Measurements from ENCODE around the gene TMEM131L. TPM values are rescaled to one million over a fixed set of nuclear protein-coding genes. Genes with fewer than 3 reads are reported as not detected.
"Not testable (repeated sequence)": the region's sequence is repeated elsewhere in the genome, so short reads cannot be mapped to it uniquely, and the experiment has no call there.

TMEM131L gene
- total RNA-seq, 2 donors from 2014 or later, result 83.8 to 92.7 TPM

DNA sequence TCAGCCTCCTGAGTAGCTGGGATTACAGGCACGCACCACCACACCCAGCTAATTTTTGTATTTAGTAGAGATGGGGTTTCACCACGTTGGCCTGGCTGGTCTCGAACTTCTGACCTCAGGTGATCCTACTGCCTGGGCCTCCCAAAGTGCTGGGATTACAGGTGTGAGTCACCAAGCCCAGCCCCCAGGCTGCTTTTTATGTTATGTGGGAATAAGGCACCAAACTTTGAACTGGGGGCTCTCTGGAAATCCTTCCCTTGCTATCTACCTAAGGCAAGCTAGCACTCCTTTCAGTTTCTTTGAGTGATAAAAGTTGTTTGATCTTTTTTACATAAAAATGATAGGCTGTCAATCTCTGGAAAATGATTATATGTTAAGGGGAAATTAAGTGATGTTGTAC, 101.5 kb downstream of the TMEM131L start:
- Mint-ChIP-seq H3K4me1 (peaks cover 25% of the 10 kb centered on the region), H3K27ac (peak overlapping the region; percentile 27)
- not testable (repeated sequence) for H3K36me3 Mint-ChIP-seq (ENCODE audit: low read depth); ATAC-seq; H3K27me3 Mint-ChIP-seq; DNase-seq; H3K9me3 ChIP-seq (ENCODE audit: control insufficient read depth, low read length, poor library complexity, severe bottlenecking); H3K4me3 Mint-ChIP-seq

DNA sequence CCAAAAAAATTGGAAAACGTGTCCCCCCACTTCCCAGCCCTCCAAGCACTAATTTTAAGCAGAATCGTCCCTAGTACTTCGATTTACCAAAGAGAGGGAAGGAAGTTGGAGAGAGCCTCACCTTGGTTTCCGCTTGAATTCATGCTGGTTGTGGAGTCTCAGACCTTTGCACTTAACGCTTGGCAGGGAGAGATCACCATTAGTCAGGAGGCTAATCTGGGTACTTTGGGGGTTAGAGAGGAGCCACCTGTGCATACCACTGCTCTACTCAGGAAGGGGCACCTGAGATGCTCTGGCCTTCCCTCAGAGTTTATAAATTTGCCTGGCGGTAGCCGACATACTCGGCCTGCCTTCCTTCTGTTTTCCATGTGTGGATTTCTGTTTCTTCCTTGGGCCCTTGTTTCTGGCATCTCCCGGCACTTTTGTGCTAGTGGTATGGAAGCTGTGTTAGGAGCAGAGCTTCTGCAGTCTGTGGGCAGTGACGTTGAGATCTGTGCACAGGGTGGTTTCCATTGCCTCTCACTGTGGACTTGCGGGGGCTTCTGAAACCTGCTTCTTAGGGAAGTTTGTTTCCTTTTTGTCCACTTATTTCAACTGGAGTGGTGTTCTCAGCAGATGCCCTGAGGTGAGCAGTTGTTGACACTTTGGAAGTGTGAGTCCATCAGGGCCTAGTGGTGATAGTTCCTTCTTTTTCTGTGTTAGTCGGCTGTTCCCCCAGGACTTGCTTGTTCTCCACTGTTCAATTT, 104.2 kb downstream of the TMEM131L start:
- H3K27ac Mint-ChIP-seq, result peak overlapping the region; percentile 92
- ATAC-seq (no peak), DNase-seq (no peak)
- H3K36me3 Mint-ChIP-seq (ENCODE audit: low read depth), result peaks cover 3% of the 10 kb centered on the region
- H3K4me1 Mint-ChIP-seq, result peaks cover 35% of the 10 kb centered on the region
- H3K9me3 ChIP-seq (ENCODE audit: control insufficient read depth, low read length, poor library complexity, severe bottlenecking), result no peaks in the 10 kb centered on the region
- H3K27me3 Mint-ChIP-seq, result no peaks in the 10 kb centered on the region
- H3K4me3 Mint-ChIP-seq, result no peak overlapping the region

DNA sequence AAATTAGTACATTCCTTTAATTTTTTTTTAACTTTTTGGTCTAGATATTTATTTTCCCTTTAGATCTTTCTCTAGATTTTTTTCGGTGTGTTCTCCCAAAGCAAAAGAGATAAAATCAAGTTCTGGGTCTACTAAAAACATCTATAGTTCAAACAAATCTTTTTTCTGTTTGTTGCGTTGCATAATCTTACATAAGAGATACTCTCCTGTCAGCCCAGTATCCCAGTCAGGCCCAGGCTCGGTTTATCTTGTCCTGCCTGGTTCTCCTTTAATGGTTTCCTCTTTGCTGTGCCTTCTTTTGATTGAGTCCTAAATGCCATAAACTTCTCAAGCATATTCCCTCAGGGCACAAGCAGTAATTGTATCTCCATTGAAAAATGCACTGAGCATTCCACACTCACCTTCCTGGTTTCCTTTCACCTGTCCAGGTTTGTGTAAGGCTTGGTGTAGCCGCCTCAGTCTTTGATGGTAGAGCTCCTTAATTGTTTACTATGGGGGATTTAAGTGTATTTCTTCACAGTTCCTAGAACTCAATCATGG, 104.9 kb downstream of the TMEM131L start:
- DNase-seq, result no peak
- Mint-ChIP-seq H3K4me1 (peaks cover 37% of the 10 kb centered on the region), H3K4me3 (no peak overlapping the region), H3K27ac (peak overlapping the region; percentile 92), H3K27me3 (no peaks in the 10 kb centered on the region), H3K36me3 (ENCODE audit: low read depth) (peaks cover 3% of the 10 kb centered on the region)
- no peaks in the 10 kb centered on the region for H3K9me3 ChIP-seq (ENCODE audit: control insufficient read depth, low read length, poor library complexity, severe bottlenecking)
- ATAC-seq, result no peak

DNA sequence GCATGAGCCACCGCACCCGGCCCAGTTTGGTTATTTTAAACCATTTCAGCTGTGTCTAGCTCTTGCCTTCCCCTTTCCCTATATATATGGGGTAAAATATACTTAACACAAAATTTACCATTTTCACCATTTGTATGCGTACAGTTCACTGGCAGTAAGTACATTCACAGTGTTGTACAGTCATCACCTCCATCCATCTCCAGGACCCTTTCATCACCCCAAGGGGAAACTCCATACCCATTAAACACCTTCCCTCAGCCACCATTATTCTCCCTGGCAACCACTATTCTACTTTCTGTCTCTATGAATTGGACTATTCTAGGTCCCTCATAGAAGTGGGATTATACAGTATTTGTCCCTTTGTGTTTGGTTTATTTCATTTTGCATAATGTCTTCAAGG, 106.4 kb downstream of the TMEM131L start:
- H3K4me3 Mint-ChIP-seq, result no peak overlapping the region
- H3K27ac Mint-ChIP-seq, result peak overlapping the region; percentile 92
- H3K4me1 Mint-ChIP-seq, result peaks cover 47% of the 10 kb centered on the region

GRCh38 chr4:153573221-153573620, 107.1 kb downstream of the TMEM131L start:
- no peak overlapping the region for H3K4me3 Mint-ChIP-seq
- no peaks in the 10 kb centered on the region for H3K27me3 Mint-ChIP-seq
- H3K9me3 ChIP-seq (ENCODE audit: control insufficient read depth, low read length, poor library complexity, severe bottlenecking), result no peaks in the 10 kb centered on the region
- DNase-seq, result no peak
- peak overlapping the region; percentile 92 for H3K27ac Mint-ChIP-seq
- H3K4me1 Mint-ChIP-seq, result peaks cover 50% of the 10 kb centered on the region
- H3K36me3 Mint-ChIP-seq (ENCODE audit: low read depth), result peaks cover 8% of the 10 kb centered on the region
- ATAC-seq, result no peak

More for the DNA sequence above, 106.4 kb downstream of the TMEM131L start:
- Mint-ChIP-seq H3K36me3 (ENCODE audit: low read depth) (peaks cover 5% of the 10 kb centered on the region), H3K27me3 (no peaks in the 10 kb centered on the region)
- no peaks in the 10 kb centered on the region for H3K9me3 ChIP-seq (ENCODE audit: control insufficient read depth, low read length, poor library complexity, severe bottlenecking)
- DNase-seq, result no peak
- ATAC-seq, result no peak

GRCh38 chr4:153573881-153574802, 108.0 kb downstream of the TMEM131L start:
- peak overlapping the region; percentile 60 for H3K4me3 Mint-ChIP-seq
- peaks cover 47% of the 10 kb centered on the region for H3K4me1 Mint-ChIP-seq
- DNase-seq (peak; percentile 16 to 41 (median 30)), ATAC-seq (peak; percentile 92)
- H3K27me3 Mint-ChIP-seq, result no peaks in the 10 kb centered on the region
- H3K9me3 ChIP-seq (ENCODE audit: control insufficient read depth, low read length, poor library complexity, severe bottlenecking), result no peaks in the 10 kb centered on the region
- H3K27ac Mint-ChIP-seq, result peak overlapping the region; percentile 92
- H3K36me3 Mint-ChIP-seq (ENCODE audit: low read depth), result peaks cover 8% of the 10 kb centered on the region

DNA sequence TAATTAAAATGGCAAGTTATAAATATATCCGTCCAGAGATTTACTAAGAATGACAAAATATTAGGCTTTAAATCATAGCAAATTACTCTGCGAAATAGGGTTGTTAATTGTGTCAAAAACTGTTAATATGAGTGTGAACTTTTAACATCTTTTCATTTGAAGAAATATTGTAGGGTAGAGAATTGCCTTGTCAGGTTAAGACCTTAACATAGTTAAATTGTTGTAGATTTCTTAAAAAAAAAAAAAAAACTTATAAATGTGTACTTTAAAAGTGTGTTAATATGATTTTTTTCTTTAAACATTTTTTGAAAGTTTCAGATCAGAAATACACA, 110.2 kb downstream of the TMEM131L start:
- DNase-seq, result no peak
- no peak for ATAC-seq
- Mint-ChIP-seq H3K36me3 (ENCODE audit: low read depth) (peaks cover 8% of the 10 kb centered on the region), H3K4me3 (no peak overlapping the region), H3K27me3 (no peaks in the 10 kb centered on the region), H3K4me1 (peaks cover 46% of the 10 kb centered on the region), H3K27ac (peak overlapping the region; percentile 85)
- no peaks in the 10 kb centered on the region for H3K9me3 ChIP-seq (ENCODE audit: control insufficient read depth, low read length, poor library complexity, severe bottlenecking)

GRCh38 chr4:153577053-153577452, 110.9 kb downstream of the TMEM131L start:
- ATAC-seq, result no peak
- no peaks in the 10 kb centered on the region for H3K27me3 Mint-ChIP-seq
- no peak overlapping the region for H3K4me3 Mint-ChIP-seq
- DNase-seq, result no peak
- H3K4me1 Mint-ChIP-seq, result peaks cover 44% of the 10 kb centered on the region
- H3K27ac Mint-ChIP-seq, result peak overlapping the region; percentile 85
- peaks cover 8% of the 10 kb centered on the region for H3K36me3 Mint-ChIP-seq (ENCODE audit: low read depth)
- H3K9me3 ChIP-seq (ENCODE audit: control insufficient read depth, low read length, poor library complexity, severe bottlenecking), result no peaks in the 10 kb centered on the region

- Mint-ChIP-seq H3K27ac (peak overlapping the region; percentile 67), H3K4me3 (no peak overlapping the region), H3K36me3 (ENCODE audit: low read depth) (peaks cover 5% of the 10 kb centered on the region), H3K27me3 (no peaks in the 10 kb centered on the region), H3K4me1 (peaks cover 27% of the 10 kb centered on the region)
- DNase-seq (no peak), ATAC-seq (no peak)
- H3K9me3 ChIP-seq (ENCODE audit: control insufficient read depth, low read length, poor library complexity, severe bottlenecking), result no peaks in the 10 kb centered on the region
Measured at GRCh38 chr4:153579410-153579809, 113.2 kb downstream of the TMEM131L start.

DNA sequence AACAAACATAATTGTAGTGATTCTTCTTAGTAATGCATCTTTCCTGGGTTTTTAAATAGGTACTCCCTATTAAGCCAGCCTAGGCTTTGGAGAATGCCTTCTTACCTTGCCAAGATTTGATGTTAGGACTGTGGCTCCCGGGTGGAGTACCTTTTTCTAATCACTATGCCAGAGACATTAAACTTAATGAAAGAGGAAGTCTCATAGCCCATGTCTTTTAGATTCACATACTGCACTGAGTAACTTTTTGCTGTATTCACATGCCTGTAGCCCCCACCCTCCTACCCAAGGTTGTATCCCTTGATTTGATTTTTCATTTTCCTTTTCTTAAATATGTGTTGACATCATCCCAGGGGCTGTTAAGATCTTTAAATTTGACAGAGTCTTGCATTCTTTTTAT, 113.7 kb downstream of the TMEM131L start:
- Mint-ChIP-seq H3K4me1 (peaks cover 24% of the 10 kb centered on the region), H3K36me3 (ENCODE audit: low read depth) (peaks cover 5% of the 10 kb centered on the region), H3K4me3 (no peak overlapping the region), H3K27me3 (no peaks in the 10 kb centered on the region), H3K27ac (peak overlapping the region; percentile 67)
- DNase-seq (no peak), ATAC-seq (no peak)
- no peaks in the 10 kb centered on the region for H3K9me3 ChIP-seq (ENCODE audit: control insufficient read depth, low read length, poor library complexity, severe bottlenecking)

GRCh38 chr4:153582954-153583702, 117.0 kb downstream of the TMEM131L start:
- Mint-ChIP-seq H3K4me3 (no peak overlapping the region), H3K27me3 (no peaks in the 10 kb centered on the region), H3K27ac (peak overlapping the region; percentile 39), H3K4me1 (peaks cover 9% of the 10 kb centered on the region), H3K36me3 (ENCODE audit: low read depth) (no peaks in the 10 kb centered on the region)
- ATAC-seq (no peak), DNase-seq (no peak)
- H3K9me3 ChIP-seq (ENCODE audit: control insufficient read depth, low read length, poor library complexity, severe bottlenecking), result no peaks in the 10 kb centered on the region

DNA sequence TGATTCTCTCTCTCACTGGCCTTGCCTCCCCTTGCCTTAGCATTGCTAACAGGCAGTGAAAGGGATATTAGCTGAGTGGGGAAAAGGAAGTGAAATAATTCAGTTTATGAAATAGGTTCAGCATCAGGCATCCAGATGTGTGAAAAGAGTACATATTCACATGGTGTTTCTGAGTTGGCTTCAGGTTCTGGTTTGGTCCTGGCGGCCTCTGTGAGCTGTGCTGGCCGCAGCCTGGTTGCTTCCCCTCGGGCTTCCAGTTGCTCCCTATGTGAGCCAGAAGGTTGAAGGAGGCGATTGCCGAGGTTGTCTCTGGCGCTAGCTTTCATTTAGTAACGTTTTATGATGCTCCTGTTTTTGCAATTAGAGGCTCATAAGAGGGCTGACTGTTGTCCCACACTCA, 118.9 kb downstream of the TMEM131L start:
- Mint-ChIP-seq H3K27ac (peak overlapping the region; percentile 79), H3K4me3 (no peak overlapping the region), H3K4me1 (peaks cover 6% of the 10 kb centered on the region), H3K27me3 (no peaks in the 10 kb centered on the region), H3K36me3 (ENCODE audit: low read depth) (peaks cover 2% of the 10 kb centered on the region)
- ATAC-seq (no peak), DNase-seq (no peak)
- H3K9me3 ChIP-seq (ENCODE audit: control insufficient read depth, low read length, poor library complexity, severe bottlenecking), result no peaks in the 10 kb centered on the region

Measured in T-helper 17 cell (primary cell).